ENCODE results near the gene PYROXD2.

Gene PYROXD2

GRCh38 chr10:98411768-98412167 is 3.2 kb downstream of the PYROXD2 start:
- DNase-seq, result no peak

DNA sequence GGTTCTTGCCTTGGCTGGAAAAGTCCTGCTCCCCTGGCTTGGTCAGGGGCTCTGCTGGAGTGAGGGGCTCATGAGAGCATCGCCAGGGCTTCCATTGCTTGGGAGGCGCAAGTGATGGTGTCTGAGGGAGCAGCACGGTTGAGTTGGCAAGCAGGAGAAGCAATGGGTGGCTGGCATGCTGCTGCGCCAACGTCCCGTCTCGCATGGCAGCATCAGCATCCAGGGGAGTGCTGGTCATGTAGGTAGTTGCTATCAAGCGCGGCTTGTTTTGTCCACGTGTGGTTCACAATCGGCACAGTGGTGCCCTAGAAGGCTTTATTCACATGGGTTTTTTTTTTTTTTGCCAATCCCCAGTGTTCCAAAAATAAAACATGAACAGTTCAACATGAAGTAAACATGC is 3.8 kb downstream of the PYROXD2 start:
- no peak for DNase-seq

GRCh38 chr10:98410759-98411158 is 4.2 kb downstream of the PYROXD2 start:
- DNase-seq, result no peak

- no peak for DNase-seq
Observed at GRCh38 chr10:98410135-98410743, 4.7 kb downstream of the PYROXD2 start.

DNA sequence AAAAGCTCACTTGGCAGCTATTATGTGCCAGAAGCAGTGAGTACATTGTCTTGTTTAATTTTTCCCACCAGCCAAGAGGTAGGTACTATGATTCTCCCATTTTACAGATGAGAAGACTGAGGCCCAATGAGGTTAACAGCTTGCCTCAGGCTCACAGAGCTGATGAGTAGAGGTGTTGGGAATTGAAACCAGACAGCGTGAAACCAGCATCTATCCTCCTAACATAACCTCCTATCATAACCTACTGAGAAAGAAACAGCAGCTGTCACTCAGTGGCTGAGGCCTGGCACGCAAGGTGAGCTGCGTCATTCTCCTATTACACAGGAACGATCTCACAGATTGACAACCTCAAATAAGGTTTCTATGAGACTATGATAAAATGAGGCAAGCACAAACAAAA is 6.2 kb downstream of the PYROXD2 start:
- no peak for DNase-seq

GRCh38 chr10:98407744-98408241 is 7.2 kb downstream of the PYROXD2 start:
- no peak for DNase-seq

- no peak for DNase-seq
Observed at GRCh38 chr10:98407017-98407743, 7.8 kb downstream of the PYROXD2 start.

DNA sequence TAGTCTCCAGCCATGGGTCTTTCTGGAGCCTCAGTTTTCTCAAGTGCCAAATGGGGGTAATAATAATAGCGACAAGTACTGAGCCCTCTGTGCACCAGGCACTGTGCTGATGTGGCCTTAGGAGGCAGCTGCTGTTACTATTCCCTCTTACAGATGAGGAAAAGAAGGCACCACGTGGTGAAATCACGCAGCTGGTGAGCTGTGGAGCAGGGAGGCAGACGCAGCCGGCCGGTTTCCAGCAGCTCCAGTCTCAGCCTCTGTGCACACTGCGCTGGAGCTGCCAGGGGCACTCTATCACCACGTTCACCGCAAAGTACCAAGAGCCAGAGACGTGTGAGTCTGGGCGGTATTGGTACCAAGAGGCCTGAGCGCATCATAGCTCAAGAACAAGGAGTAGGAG is 9.6 kb downstream of the PYROXD2 start:
- no peak for DNase-seq

- no peak for DNase-seq
Observed at GRCh38 chr10:98404571-98405359, 10.2 kb downstream of the PYROXD2 start.

GRCh38 chr10:98403812-98404504 is 11.0 kb downstream of the PYROXD2 start:
- DNase-seq, result no peak

GRCh38 chr10:98402931-98403718 is 11.9 kb downstream of the PYROXD2 start:
- no peak for DNase-seq

DNA sequence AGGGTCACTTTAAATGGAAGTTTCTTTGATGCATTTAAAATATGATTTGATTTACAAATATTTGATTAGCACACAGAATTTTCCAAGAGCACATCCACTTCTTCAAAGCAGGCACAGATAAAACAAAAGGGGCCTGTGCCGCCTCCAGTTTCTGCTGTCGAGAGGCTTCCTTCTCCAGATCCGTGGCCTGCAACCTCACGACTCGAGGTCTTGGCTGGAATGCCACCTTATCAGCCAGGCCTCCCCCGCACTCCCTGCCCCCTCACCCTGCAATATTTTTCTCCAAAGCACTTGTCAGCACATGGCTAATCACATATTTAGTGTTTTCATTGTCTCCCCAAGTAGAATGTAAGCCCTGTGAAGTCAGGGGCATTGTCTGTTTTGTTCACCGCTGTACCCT is 12.5 kb downstream of the PYROXD2 start:
- no peak for DNase-seq

- no peak for DNase-seq
Observed at GRCh38 chr10:98400482-98400881, 14.5 kb downstream of the PYROXD2 start.

- no peak for DNase-seq
Observed at GRCh38 chr10:98399784-98400183, 15.2 kb downstream of the PYROXD2 start.

- no peak for DNase-seq
Observed at GRCh38 chr10:98397089-98397600, 17.8 kb downstream of the PYROXD2 start.

DNA sequence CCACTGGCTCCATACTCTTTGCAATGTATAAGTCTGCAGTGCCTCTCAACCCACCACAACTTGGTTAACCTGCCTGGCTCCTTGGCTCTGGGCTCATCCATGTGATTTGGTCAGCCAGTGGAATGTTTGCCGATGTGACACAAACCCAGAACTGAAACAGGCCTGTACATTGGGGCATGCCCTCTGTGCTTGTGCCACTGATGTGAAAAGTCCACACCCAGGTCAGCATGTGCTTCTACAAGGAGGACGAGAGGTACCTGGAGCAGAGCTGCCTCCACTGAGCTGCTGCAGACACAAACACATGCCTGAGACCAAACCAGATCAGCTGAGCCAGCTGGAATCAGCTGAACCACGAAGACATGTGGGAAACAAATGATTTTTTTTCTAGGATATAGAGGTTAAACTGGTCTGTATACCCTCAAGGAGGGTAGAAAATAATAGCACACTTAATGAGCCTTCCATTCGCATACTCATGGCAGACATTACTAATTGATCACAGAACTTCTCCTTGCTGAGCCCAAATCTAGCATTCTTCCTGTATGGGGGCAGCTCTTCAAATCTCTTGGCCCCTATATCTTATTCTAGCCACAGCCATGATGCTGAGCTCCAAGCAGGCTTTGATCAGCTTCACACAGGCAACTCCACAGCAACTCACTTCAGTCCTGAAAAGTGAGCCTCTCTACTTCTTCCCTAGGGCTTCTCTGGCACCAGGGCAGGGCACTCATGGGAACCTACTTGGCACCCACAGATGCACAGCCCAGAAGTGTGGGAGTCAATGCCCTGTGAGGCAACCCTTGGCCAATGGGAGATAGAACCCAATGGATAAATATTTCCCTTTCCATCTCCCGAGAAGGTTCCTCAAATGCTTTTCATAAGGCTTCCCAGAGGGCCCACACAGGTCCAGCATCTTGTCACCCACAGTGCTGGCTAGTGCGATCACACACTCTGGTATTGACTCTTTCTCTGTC is 18.6 kb downstream of the PYROXD2 start:
- no peak for DNase-seq

- DNase-seq, result no peak
Observed at GRCh38 chr10:98394851-98395440, 20.0 kb downstream of the PYROXD2 start.

- DNase-seq, result no peak
Observed at GRCh38 chr10:98391578-98391991, 23.4 kb downstream of the PYROXD2 start.

DNA sequence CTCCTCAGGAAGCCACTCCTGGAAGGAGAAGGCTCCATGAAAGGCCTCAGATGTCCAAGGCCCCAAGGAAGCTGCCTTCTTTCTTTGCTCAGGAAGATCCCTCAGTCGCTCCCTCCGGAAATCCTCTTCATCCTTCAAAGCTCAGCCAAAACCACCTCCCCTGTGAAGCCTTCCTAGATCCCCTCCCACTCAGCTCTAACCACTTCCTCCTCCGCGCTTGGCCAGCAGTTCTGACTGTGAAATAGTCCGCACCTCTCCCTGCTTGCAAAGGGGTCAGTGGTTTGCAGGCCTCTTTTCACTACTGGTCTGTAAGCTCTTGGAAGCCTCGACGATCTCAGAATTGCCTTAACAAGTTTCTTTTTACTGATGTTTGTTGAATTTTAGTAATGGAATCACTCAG is 23.9 kb downstream of the PYROXD2 start:
- DNase-seq, result no peak

DNA sequence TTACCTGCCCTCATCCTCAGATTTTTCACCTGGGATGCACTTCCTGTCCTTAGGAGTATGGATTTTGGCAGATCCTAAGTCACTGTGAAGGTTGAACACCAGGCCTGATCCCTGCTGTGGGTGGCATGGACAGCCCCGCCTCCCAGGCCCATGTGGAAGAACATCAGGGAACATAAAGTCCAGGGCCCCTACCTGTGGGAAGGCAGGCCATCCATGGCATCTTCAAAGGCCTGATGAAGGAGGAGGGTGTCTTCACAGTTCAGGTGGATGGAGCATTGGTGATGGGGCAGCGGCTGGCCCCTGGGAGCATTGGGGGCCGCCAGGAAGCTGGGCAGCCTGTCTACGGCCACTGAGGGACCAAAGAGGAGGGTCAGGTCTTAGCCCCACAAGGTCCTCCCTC is 24.6 kb downstream of the PYROXD2 start:
- DNase-seq, result no peak
